NCI-H1417 treated with DMSO at 0.1 percent for 48 hours (cell line): ENCODE results near the gene LAMTOR5.
"Not testable (repeated sequence)": the region's sequence is repeated elsewhere in the genome, so short reads cannot be mapped to it uniquely, and the experiment has no call there.

Source experiments
- DNase-seq: peaks from one replicate; lab custom pipeline; 2025; lab: John Stamatoyannopoulos, UW

The LAMTOR5 gene

GRCh38 chr1:110407260-110408210 is at the start of gene LAMTOR5:
TSS of gene LAMTOR5 (minus strand) at chr1:110407694. CDS start at chr1:110407620, 74 bp downstream.
- DNase-seq, result peak; percentile 45

- no peak for DNase-seq
These were observed 49.7 kb upstream of the LAMTOR5 start for GRCh38 chr1:110457206-110457605.

- DNase-seq, result no peak
These were observed 47.7 kb upstream of the LAMTOR5 start for GRCh38 chr1:110455151-110455550.

GRCh38 chr1:110454328-110454727 is 46.8 kb upstream of the LAMTOR5 start:
- no peak for DNase-seq

- DNase-seq, result no peak
These were observed 46.3 kb upstream of the LAMTOR5 start for GRCh38 chr1:110453829-110454228.

- DNase-seq, result no peak
These were observed 44.8 kb upstream of the LAMTOR5 start for GRCh38 chr1:110452330-110452729.

- DNase-seq, result no peak
These were observed 43.4 kb upstream of the LAMTOR5 start, which contains the start of gene PROK1 for GRCh38 chr1:110450929-110451328. TSS of gene PROK1 (plus strand) at chr1:110451149. CDS start at chr1:110451217, 68 bp downstream.

- DNase-seq, result no peak
These were observed 42.5 kb upstream of the LAMTOR5 start for GRCh38 chr1:110449661-110450651.

GRCh38 chr1:110444561-110444960 is 37.1 kb upstream of the LAMTOR5 start:
- DNase-seq, result no peak

GRCh38 chr1:110443451-110443850 is 36.0 kb upstream of the LAMTOR5 start:
- DNase-seq, result no peak

- DNase-seq, result no peak
These were observed 34.4 kb upstream of the LAMTOR5 start for GRCh38 chr1:110441888-110442287.

- DNase-seq, result no peak
These were observed 33.4 kb upstream of the LAMTOR5 start for GRCh38 chr1:110440877-110441276.

GRCh38 chr1:110439873-110440272 is 32.4 kb upstream of the LAMTOR5 start:
- not testable (repeated sequence) for DNase-seq

- DNase-seq, result no peak
These were observed 31.4 kb upstream of the LAMTOR5 start for GRCh38 chr1:110438893-110439292.

GRCh38 chr1:110437645-110438299 is 30.3 kb upstream of the LAMTOR5 start:
- not testable (repeated sequence) for DNase-seq

GRCh38 chr1:110436635-110437034 is 29.1 kb upstream of the LAMTOR5 start:
- no peak for DNase-seq

GRCh38 chr1:110434946-110435345 is 27.5 kb upstream of the LAMTOR5 start:
- DNase-seq, result no peak

GRCh38 chr1:110433803-110434202 is 26.3 kb upstream of the LAMTOR5 start:
- no peak for DNase-seq

- no peak for DNase-seq
These were observed 25.7 kb upstream of the LAMTOR5 start for GRCh38 chr1:110433213-110433612.

- no peak for DNase-seq
These were observed 23.4 kb upstream of the LAMTOR5 start for GRCh38 chr1:110430901-110431300.

GRCh38 chr1:110430366-110430765 is 22.9 kb upstream of the LAMTOR5 start:
- DNase-seq, result no peak

GRCh38 chr1:110428946-110429345 is 21.5 kb upstream of the LAMTOR5 start:
- no peak for DNase-seq
